ENCODE data around the gene RAP1GAP.
"Not testable (repeated sequence)": the region's sequence is repeated elsewhere in the genome, so short reads cannot be mapped to it uniquely, and the experiment has no call there.

Gene RAP1GAP

GRCh38 chr1:21574466-21575151, 94.5 kb downstream of the RAP1GAP start:
- in situ Hi-C loops (cut with MboI; ENCODE audit: low sequenced_read_pairs), result no loop called here

GRCh38 chr1:21573971-21574465, 95.1 kb downstream of the RAP1GAP start:
- in situ Hi-C loops (cut with MboI; ENCODE audit: low sequenced_read_pairs), result no loop called here

GRCh38 chr1:21573475-21573874, 95.7 kb downstream of the RAP1GAP start:
- in situ Hi-C loops (cut with MboI; ENCODE audit: low sequenced_read_pairs), result no loop called here

GRCh38 chr1:21572735-21573277, 96.4 kb downstream of the RAP1GAP start:
- in situ Hi-C loops (cut with MboI; ENCODE audit: low sequenced_read_pairs), result no loop called here

GRCh38 chr1:21572221-21572620, 96.9 kb downstream of the RAP1GAP start:
- in situ Hi-C loops (cut with MboI; ENCODE audit: low sequenced_read_pairs), result no loop called here

- in situ Hi-C loops (cut with MboI; ENCODE audit: low sequenced_read_pairs), result no loop called here
Observed at GRCh38 chr1:21570885-21571284, 98.3 kb downstream of the RAP1GAP start.

GRCh38 chr1:21570528-21570875, 98.7 kb downstream of the RAP1GAP start:
- in situ Hi-C loops (cut with MboI; ENCODE audit: low sequenced_read_pairs), result no loop called here

GRCh38 chr1:21569820-21570527, 99.2 kb downstream of the RAP1GAP start:
- in situ Hi-C loops (cut with MboI; ENCODE audit: low sequenced_read_pairs), result no loop called here

- in situ Hi-C loops (cut with MboI; ENCODE audit: low sequenced_read_pairs), result no loop called here
Observed at GRCh38 chr1:21568809-21569385, 100.3 kb downstream of the RAP1GAP start.

GRCh38 chr1:21568006-21568746, 101.0 kb downstream of the RAP1GAP start:
- in situ Hi-C loops (cut with MboI; ENCODE audit: low sequenced_read_pairs), result no loop called here

GRCh38 chr1:21567241-21568005, 101.7 kb downstream of the RAP1GAP start:
- in situ Hi-C loops (cut with MboI; ENCODE audit: low sequenced_read_pairs), result no loop called here

- in situ Hi-C loops (cut with MboI; ENCODE audit: low sequenced_read_pairs), result not testable (repeated sequence)
Observed at GRCh38 chr1:21566361-21566760, 102.8 kb downstream of the RAP1GAP start.

GRCh38 chr1:21565285-21565684, 103.9 kb downstream of the RAP1GAP start:
- in situ Hi-C loops (cut with MboI; ENCODE audit: low sequenced_read_pairs), result no loop called here

- in situ Hi-C loops (cut with MboI; ENCODE audit: low sequenced_read_pairs), result no loop called here
Observed at GRCh38 chr1:21564521-21565095, 104.5 kb downstream of the RAP1GAP start.

- in situ Hi-C loops (cut with MboI; ENCODE audit: low sequenced_read_pairs), result no loop called here
Observed at GRCh38 chr1:21563971-21564370, 105.2 kb downstream of the RAP1GAP start.

- in situ Hi-C loops (cut with MboI; ENCODE audit: low sequenced_read_pairs), result no loop called here
Observed at GRCh38 chr1:21562896-21563295, 106.3 kb downstream of the RAP1GAP start.

GRCh38 chr1:21560916-21561638, 108.1 kb downstream of the RAP1GAP start:
- in situ Hi-C loops (cut with MboI; ENCODE audit: low sequenced_read_pairs), result no loop called here

- in situ Hi-C loops (cut with MboI; ENCODE audit: low sequenced_read_pairs), result no loop called here
Observed at GRCh38 chr1:21559788-21560567, 109.2 kb downstream of the RAP1GAP start.
